ENCODE measurements around the gene SMG6.

The SMG6 gene

DNA sequence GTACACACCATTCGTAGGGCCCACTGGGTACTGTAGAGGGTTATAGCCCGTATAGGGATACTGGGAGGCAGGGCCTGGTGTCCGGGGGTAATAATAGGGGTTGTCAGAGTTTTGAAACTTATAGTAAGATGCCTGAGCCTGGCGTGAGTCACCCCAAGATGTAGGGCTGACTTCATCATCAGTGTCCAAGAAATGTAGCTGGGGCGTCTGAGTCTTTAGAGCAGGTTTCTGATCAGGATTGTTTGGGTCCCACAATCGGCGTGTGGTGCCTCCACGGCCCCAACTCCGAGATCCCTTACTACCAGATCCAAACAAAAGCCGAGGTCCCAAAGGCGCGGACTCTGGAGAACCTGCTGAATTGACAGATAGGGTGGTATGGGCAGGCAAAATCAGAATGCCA, 4.4 kb downstream of the SMG6 start:
- no peak overlapping the region for H2BK120ac ChIP-seq (ENCODE audit: low read depth, low read length)
- H3K18ac ChIP-seq (ENCODE audit: low read length) = no peak overlapping the region
- no peak overlapping the region for H2BK12ac ChIP-seq (ENCODE audit: low read length)
- no peak overlapping the region for H4K8ac ChIP-seq (ENCODE audit: low read depth, low read length)
- H3K4me3 ChIP-seq (ENCODE audit: low read length in 2 of 2) = no peak overlapping the region
- no peak overlapping the region for H3K4ac ChIP-seq (ENCODE audit: low read length)
- H3K27ac ChIP-seq (replicated peaks; ENCODE audit: low read length) = no peak overlapping the region
- peaks cover 0 to 5% of the 10 kb centered on the region in 2 donors for H3K4me1 ChIP-seq (ENCODE audit: control insufficient read depth in 2 of 2, insufficient read depth in 1 of 2, low read depth in 1 of 2, low read length in 2 of 2)
- H3K79me1 ChIP-seq (ENCODE audit: low read depth, low read length) = peaks cover 2% of the 10 kb centered on the region
- H3K14ac ChIP-seq (ENCODE audit: low read length) = no peak overlapping the region
- H2AFZ ChIP-seq (ENCODE audit: low read length) = no peak overlapping the region
- H3K4me2 ChIP-seq (ENCODE audit: insufficient read depth, low read length, poor library complexity, severe bottlenecking) = no peak overlapping the region
- H3K36me3 ChIP-seq (replicated peaks in 1 of 2; ENCODE audit: control insufficient read depth in 2 of 2, insufficient read depth in 2 of 2, low read length in 2 of 2) = peaks cover 20 to 76% of the 10 kb centered on the region in 2 donors
- no CpG with 5 or more reads among the region's 12 CpGs for WGBS, 2 donors (ENCODE audit: extremely low coverage in 2 of 2, insufficient read length in 2 of 2, insufficient replicate concordance in 1 of 2)
- H3K27me3 ChIP-seq (ENCODE audit: control insufficient read depth in 3 of 3, insufficient read depth in 3 of 3, low read depth in 1 of 3, low read length in 3 of 3) = no peaks in the 10 kb centered on the region
- H4K91ac ChIP-seq (ENCODE audit: low read depth, low read length, poor library complexity) = no peak overlapping the region
- no peak for DNase-seq (ENCODE audit: low spot score)
- H2AK5ac ChIP-seq (ENCODE audit: low read depth, low read length) = no peak overlapping the region
- peak overlapping the region; percentile 50 for H3K23ac ChIP-seq (ENCODE audit: low read depth, low read length, poor library complexity)
- peaks cover 0 to 10% of the 10 kb centered on the region in 2 donors for H3K9me3 ChIP-seq (replicated peaks in 1 of 2; ENCODE audit: control insufficient read depth in 2 of 2, insufficient read depth in 1 of 2, low read depth in 1 of 2, low read length in 2 of 2)
- H2BK15ac ChIP-seq (ENCODE audit: low read length) = no peak overlapping the region
- no peak overlapping the region for H3K9ac ChIP-seq (ENCODE audit: low read depth, low read length, poor library complexity)
- no peak overlapping the region for H2BK5ac ChIP-seq (ENCODE audit: low read length)

DNA sequence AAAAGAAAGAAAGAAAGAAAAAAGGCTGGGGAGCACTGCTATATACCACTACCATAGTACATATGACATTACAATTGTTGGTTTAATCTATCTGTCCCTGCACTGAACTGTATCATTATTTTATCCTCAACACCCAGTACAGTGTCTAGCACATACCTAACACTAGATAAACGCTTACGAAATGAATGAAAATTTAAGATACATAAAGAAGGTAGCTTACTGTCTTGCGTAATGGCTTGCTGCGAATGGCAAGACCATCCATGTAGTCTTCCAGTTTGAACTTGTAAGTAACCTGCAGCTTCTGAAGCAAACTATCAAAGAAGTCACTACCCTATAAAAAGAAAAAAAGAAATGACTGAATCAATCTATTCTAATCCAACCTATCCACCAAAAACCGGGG, 6.6 kb downstream of the SMG6 start:
- Histone ChIP-seq H2AFZ (ENCODE audit: low read length) (no peak overlapping the region), H3K9ac (ENCODE audit: low read depth, low read length, poor library complexity) (no peak overlapping the region), H3K79me1 (ENCODE audit: low read depth, low read length) (peaks cover 2% of the 10 kb centered on the region), H2AK5ac (ENCODE audit: low read depth, low read length) (no peak overlapping the region), H3K4me3 (ENCODE audit: low read length in 2 of 2) (no peak overlapping the region), H2BK5ac (ENCODE audit: low read length) (no peak overlapping the region), H3K27me3 (ENCODE audit: control insufficient read depth in 3 of 3, insufficient read depth in 3 of 3, low read depth in 1 of 3, low read length in 3 of 3) (no peaks in the 10 kb centered on the region), H3K4me2 (ENCODE audit: insufficient read depth, low read length, poor library complexity, severe bottlenecking) (no peak overlapping the region), H3K23ac (ENCODE audit: low read depth, low read length, poor library complexity) (no peak overlapping the region), H2BK12ac (ENCODE audit: low read length) (no peak overlapping the region), H4K8ac (ENCODE audit: low read depth, low read length) (no peak overlapping the region), H4K91ac (ENCODE audit: low read depth, low read length, poor library complexity) (no peak overlapping the region), H3K14ac (ENCODE audit: low read length) (no peak overlapping the region), H3K4ac (ENCODE audit: low read length) (no peak overlapping the region), H3K18ac (ENCODE audit: low read length) (no peak overlapping the region), H2BK15ac (ENCODE audit: low read length) (no peak overlapping the region), H3K27ac (replicated peaks; ENCODE audit: low read length) (no peak overlapping the region), H3K9me3 (replicated peaks in 1 of 2; ENCODE audit: control insufficient read depth in 2 of 2, insufficient read depth in 1 of 2, low read depth in 1 of 2, low read length in 2 of 2) (peaks cover 0 to 10% of the 10 kb centered on the region in 2 donors), H2BK120ac (ENCODE audit: low read depth, low read length) (no peak overlapping the region), H3K36me3 (replicated peaks in 1 of 2; ENCODE audit: control insufficient read depth in 2 of 2, insufficient read depth in 2 of 2, low read length in 2 of 2) (peaks cover 30 to 97% of the 10 kb centered on the region in 2 donors), H3K4me1 (ENCODE audit: control insufficient read depth in 2 of 2, insufficient read depth in 1 of 2, low read depth in 1 of 2, low read length in 2 of 2) (peaks cover 0 to 2% of the 10 kb centered on the region in 2 donors)
- no peak for DNase-seq (ENCODE audit: low spot score)
- no CpG with 5 or more reads among the region's 5 CpGs for WGBS, 2 donors (ENCODE audit: extremely low coverage in 2 of 2, insufficient read length in 2 of 2, insufficient replicate concordance in 1 of 2)

DNA sequence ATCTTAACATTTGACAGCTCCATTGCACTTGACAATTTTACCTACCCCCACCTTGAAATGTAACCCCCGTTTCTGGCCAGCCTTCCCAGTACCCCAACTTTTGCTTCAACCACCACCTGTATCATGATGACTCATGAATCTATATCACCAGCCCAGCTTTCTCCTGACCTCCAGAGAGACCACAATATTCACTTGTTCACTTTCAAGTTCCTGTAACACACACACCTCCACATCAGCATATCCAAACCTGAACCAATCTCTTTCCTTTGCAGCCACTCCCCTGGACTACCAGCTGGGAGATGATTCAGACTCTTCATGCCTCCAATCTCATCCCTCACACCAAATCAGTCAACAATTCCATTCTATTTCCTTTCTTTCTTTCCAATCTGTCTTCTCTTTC, 8.0 kb downstream of the SMG6 start:
- Histone ChIP-seq H3K79me1 (ENCODE audit: low read depth, low read length) (peaks cover 2% of the 10 kb centered on the region), H2BK12ac (ENCODE audit: low read length) (no peak overlapping the region), H2BK15ac (ENCODE audit: low read length) (no peak overlapping the region), H3K4me1 (ENCODE audit: control insufficient read depth in 2 of 2, insufficient read depth in 1 of 2, low read depth in 1 of 2, low read length in 2 of 2) (no peaks in the 10 kb centered on the region), H3K9ac (ENCODE audit: low read depth, low read length, poor library complexity) (no peak overlapping the region), H3K4ac (ENCODE audit: low read length) (no peak overlapping the region), H3K4me2 (ENCODE audit: insufficient read depth, low read length, poor library complexity, severe bottlenecking) (no peak overlapping the region), H2BK5ac (ENCODE audit: low read length) (no peak overlapping the region), H3K27me3 (ENCODE audit: control insufficient read depth in 3 of 3, insufficient read depth in 3 of 3, low read depth in 1 of 3, low read length in 3 of 3) (no peaks in the 10 kb centered on the region), H2BK120ac (ENCODE audit: low read depth, low read length) (no peak overlapping the region), H3K14ac (ENCODE audit: low read length) (no peak overlapping the region), H3K9me3 (replicated peaks in 1 of 2; ENCODE audit: control insufficient read depth in 2 of 2, insufficient read depth in 1 of 2, low read depth in 1 of 2, low read length in 2 of 2) (peaks cover 0 to 5% of the 10 kb centered on the region in 2 donors), H3K36me3 (replicated peaks in 1 of 2; ENCODE audit: control insufficient read depth in 2 of 2, insufficient read depth in 2 of 2, low read length in 2 of 2) (peaks cover 35 to 96% of the 10 kb centered on the region in 2 donors), H2AK5ac (ENCODE audit: low read depth, low read length) (no peak overlapping the region), H3K23ac (ENCODE audit: low read depth, low read length, poor library complexity) (no peak overlapping the region), H3K18ac (ENCODE audit: low read length) (no peak overlapping the region), H3K4me3 (ENCODE audit: low read length in 2 of 2) (no peak overlapping the region), H2AFZ (ENCODE audit: low read length) (no peak overlapping the region), H3K27ac (replicated peaks; ENCODE audit: low read length) (no peak overlapping the region), H4K8ac (ENCODE audit: low read depth, low read length) (no peak overlapping the region), H4K91ac (ENCODE audit: low read depth, low read length, poor library complexity) (no peak overlapping the region)
- WGBS, 2 donors (ENCODE audit: extremely low coverage in 2 of 2, insufficient read length in 2 of 2, insufficient replicate concordance in 1 of 2) = no CpG with 5 or more reads among the region's 1 CpG
- no peak for DNase-seq (ENCODE audit: low spot score)

DNA sequence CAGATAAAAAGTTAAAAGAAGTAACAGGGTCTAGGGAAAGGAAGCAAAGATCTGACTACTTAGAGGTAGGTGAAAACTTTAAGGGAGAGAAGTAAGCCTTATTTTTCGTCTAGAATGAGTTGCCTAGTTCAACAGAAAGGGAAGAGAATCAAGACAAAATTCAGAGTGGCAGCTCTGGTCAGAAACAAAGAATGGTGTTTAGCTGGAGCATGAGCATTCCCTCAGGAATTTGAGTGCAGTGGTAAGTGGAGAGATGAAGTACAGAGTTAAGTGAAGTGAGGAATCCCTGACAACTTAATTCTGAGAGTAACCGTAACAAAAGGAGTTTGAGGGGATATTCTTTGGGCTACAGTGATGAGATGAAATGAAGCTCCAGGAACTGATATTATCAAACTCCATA, 11.5 kb downstream of the SMG6 start:
- Histone ChIP-seq H3K27ac (replicated peaks; ENCODE audit: low read length) (no peak overlapping the region), H3K36me3 (replicated peaks in 1 of 2; ENCODE audit: control insufficient read depth in 2 of 2, insufficient read depth in 2 of 2, low read length in 2 of 2) (peaks cover 23 to 95% of the 10 kb centered on the region in 2 donors), H3K23ac (ENCODE audit: low read depth, low read length, poor library complexity) (no peak overlapping the region), H2BK15ac (ENCODE audit: low read length) (no peak overlapping the region), H2BK12ac (ENCODE audit: low read length) (no peak overlapping the region), H2BK120ac (ENCODE audit: low read depth, low read length) (no peak overlapping the region), H3K4ac (ENCODE audit: low read length) (no peak overlapping the region), H3K4me1 (ENCODE audit: control insufficient read depth in 2 of 2, insufficient read depth in 1 of 2, low read depth in 1 of 2, low read length in 2 of 2) (no peaks in the 10 kb centered on the region), H3K9me3 (replicated peaks in 1 of 2; ENCODE audit: control insufficient read depth in 2 of 2, insufficient read depth in 1 of 2, low read depth in 1 of 2, low read length in 2 of 2) (no peaks in the 10 kb centered on the region), H2AFZ (ENCODE audit: low read length) (no peak overlapping the region), H3K14ac (ENCODE audit: low read length) (no peak overlapping the region), H3K79me1 (ENCODE audit: low read depth, low read length) (peaks cover 2% of the 10 kb centered on the region), H3K27me3 (ENCODE audit: control insufficient read depth in 3 of 3, insufficient read depth in 3 of 3, low read depth in 1 of 3, low read length in 3 of 3) (no peaks in the 10 kb centered on the region), H2AK5ac (ENCODE audit: low read depth, low read length) (no peak overlapping the region), H4K8ac (ENCODE audit: low read depth, low read length) (no peak overlapping the region), H3K4me2 (ENCODE audit: insufficient read depth, low read length, poor library complexity, severe bottlenecking) (no peak overlapping the region), H2BK5ac (ENCODE audit: low read length) (no peak overlapping the region), H4K91ac (ENCODE audit: low read depth, low read length, poor library complexity) (no peak overlapping the region), H3K4me3 (ENCODE audit: low read length in 2 of 2) (no peak overlapping the region), H3K9ac (ENCODE audit: low read depth, low read length, poor library complexity) (no peak overlapping the region), H3K18ac (ENCODE audit: low read length) (no peak overlapping the region)
- WGBS, 2 donors (ENCODE audit: extremely low coverage in 2 of 2, insufficient read length in 2 of 2, insufficient replicate concordance in 1 of 2) = no CpG with 5 or more reads among the region's 2 CpGs
- DNase-seq (ENCODE audit: low spot score) = no peak
